ENCODE results near the gene HOMER2.
"Not testable (repeated sequence)": the region's sequence is repeated elsewhere in the genome, so short reads cannot be mapped to it uniquely, and the experiment has no call there.

Gene HOMER2

DNA sequence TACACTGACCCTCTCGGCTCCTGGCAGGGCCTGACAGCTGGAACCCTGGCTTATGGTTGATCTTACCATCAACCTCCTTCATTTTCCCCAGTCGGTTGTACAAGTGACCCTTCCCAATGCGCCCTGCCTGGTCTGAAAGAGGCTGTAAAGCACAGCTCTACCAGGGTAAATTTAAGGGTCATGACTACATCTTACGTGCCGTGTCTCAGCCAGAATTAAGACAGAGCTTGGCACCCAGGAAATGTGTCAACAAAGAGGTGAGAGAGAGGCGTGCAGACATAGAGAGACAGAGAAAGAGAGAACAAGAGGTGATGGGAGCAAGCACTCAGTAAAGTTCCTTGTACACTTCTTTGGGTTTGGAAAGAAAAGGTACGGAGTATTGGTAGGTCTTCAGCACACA lies 28.8 kb downstream of the HOMER2 start:
- DNase-seq, result no peak

DNA sequence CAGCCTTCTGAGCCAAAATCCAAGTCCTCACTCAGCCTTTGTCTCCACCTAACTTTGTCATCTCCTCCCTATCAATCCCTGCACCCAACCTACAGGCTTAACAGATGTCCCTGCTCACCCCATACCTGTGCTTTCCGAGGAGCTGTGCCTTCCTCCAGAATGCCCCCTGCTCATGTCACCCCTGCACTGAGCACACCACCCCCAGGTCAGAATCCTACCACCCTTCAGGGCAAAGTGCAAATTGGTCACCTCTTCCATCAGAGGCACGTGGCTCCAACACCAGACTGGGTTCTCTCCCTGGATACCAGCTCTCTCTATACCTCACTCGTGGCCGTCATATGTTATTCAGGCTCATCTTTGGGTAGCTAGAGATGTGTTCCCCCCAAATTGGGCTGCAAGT lies 29.8 kb downstream of the HOMER2 start:
- DNase-seq, result no peak

DNA sequence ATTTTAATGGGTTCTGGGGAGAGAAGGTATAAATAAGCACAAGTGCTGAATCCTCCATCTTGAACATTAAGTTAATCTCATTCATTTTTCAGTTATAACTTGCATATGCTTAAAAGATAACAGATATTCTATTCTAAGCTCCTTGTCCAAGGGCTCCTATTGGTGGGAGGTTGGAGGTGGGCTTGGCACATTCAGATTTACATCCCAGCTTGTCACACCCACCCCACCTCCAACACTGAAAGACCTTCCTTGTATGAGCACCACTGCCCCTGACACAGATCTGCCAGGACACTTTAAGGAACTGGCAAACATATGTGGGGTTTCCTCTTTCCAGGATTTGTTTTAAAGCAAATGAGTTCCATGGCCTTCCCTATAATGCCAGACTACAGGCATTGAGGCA lies 30.6 kb downstream of the HOMER2 start:
- no peak for DNase-seq

DNA sequence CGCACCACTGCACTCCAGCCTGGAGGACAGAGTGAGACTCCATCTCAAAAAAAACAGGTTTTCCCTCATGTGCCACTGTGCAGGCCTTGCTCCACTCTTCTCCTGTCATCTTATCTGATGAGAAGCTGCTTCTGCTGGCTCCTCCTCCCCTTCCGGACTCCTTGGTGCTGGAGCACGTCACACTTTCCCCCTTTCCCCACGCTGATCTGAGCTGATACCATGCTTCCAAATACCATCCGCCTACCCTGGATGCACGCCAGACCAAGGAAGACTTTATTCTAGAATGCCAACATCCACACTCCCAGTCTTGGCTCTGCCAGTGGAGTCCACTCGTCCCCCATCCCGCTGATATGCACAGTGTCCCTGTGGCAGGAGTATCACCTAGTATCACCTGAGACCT lies 31.3 kb downstream of the HOMER2 start:
- no peak for DNase-seq

DNA sequence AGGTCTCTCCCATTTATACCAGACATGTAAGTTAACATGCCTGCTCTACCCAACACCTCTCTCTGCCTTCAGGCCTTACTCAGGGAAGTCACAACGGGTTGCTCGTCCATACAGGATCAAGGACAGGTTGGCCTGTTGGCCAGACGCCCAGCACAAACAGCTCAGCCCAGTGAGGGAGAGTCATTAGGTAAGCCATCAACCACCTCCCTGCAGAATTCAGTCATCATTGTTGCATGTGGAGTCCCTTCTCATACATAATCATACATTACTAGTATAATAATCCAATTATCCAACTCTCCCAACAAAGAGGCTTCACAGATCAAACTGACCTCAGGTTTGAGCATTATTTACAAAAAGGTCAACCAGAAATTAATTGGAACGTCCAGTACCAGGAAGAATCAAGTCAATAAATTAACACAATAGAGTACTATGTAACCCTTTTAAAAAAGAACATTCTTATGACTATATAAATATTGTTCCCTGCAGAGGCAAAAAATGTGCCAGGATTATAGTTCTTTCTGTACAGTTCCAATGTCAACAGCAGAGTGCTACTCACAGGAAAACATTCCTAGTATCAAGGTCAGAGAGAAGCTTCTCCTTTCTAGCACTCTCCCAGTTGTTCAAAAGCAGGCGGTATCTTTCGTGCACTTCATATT lies 33.2 kb downstream of the HOMER2 start:
- no peak for DNase-seq

DNA sequence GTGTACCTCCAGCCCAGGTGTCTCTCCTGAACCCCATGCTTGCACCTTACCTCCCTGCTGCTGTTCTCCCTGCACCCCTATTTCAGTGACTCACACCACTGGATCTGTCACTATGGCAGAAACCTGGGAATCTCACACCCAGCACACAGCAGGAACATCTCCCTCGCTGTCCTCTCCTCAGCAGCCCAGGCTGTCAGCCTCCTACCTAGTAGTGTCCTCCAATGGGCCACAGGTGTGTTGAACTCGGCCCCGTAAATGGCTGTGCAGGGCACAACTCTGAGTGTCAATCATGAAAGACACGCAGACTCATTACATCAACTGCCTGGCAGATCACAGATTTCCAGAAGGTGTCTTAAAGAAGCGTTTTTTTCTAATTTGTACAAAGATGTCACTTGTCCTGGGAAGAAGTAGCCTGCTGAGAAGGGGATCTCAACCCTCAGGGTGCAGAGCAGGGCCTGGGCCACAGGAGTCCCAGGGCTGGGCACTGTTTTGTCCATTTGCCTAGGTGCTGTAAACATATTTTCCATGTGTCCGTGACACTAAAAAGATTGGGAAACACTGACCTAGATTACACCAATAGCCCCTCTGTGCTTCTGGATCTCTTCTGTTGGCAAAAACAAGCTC lies 33.8 kb downstream of the HOMER2 start:
- no peak for DNase-seq

DNA sequence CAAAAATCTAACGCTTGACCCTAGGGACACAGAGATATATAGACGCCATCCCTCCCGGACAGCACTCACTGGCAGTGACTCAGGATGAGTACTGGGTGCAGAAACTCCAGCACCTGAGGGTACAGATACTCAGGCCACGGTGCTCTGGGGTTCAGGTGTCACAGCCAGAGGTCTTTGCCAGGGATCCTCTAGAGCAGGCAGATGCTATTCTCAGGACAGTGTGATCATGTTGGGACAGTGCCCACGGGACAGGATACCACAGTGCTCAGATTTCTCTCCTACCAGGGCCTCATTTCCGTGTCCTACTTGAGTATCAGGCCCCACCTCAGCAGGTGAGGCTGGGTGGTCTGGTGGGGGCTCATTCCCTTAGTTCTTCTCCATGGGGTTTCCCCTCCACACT lies 34.4 kb downstream of the HOMER2 start:
- DNase-seq, result no peak

DNA sequence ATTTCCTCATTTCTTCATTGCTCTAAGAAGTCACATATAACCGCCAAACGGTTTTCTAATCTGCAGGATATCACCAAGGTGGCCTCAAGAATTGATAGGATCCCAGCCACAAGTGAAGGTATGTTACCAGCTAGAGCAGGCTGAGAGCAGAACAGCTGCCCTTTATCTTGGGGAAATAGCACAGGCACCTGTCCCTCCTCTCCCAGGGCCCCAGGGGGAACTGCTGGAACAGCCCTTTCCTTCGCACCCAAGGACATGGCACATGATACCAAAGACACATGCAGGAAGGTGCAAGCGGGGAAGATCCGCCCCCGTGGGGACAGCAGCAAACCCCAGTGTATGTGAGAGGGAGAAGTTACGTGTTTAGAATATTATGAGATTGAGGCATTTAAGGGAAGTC lies 35.3 kb downstream of the HOMER2 start:
- DNase-seq, result no peak

DNA sequence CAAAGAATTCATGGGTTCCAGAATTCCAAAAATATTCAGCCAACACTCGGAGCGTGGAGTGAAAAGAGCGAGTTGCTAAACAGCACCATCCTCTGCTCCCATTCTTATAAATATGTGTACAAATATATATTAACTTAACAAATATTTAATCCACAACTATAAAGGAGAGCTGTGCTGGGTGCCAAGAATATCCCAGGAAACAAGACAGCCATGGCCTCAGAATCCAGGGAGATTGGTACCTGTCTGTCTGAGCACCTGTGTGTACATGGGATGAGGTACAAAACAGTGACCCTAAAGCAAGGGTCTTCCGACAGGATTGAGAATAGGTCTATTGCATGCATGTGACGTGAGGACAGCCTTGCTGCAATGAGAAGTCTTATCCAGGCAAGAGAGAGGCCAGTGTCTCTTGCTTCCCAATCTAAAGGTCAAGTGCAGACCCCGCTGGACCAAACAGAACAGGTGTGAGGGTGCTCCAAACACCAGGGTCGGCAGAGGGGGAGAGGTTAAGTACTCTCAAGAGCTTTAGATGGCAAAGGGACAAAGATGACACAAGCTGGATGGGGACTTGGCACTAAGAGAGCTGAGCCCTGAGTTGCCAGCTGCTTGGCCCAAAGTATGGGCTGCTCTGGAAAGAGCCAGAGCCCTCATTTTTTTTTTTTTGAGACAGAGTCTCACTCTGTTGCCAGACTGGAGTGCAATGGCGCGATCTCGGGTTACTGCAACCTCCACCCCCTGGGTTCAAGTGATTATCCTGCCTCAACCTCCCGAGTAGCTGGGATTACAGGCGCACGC lies 36.2 kb downstream of the HOMER2 start:
- DNase-seq, result no peak

DNA sequence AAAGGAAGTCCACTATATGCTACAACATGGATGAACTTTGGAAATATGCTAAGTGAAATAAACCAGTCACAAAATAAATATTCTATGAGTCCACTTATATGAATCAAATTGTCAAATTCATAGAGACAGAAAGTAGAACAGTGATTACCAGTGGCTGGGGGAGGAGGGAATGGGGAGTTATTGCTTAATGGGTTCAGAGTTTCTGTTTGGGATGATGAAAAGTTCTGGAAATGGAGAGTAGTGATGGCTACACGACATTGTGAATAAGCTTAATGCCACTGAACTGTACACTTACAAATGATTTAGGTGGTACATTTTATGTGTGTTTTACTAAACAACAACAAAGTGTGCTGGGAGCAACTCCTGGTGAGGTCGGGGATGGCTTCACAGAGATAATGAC lies 38.1 kb downstream of the HOMER2 start:
- no peak for DNase-seq

DNA sequence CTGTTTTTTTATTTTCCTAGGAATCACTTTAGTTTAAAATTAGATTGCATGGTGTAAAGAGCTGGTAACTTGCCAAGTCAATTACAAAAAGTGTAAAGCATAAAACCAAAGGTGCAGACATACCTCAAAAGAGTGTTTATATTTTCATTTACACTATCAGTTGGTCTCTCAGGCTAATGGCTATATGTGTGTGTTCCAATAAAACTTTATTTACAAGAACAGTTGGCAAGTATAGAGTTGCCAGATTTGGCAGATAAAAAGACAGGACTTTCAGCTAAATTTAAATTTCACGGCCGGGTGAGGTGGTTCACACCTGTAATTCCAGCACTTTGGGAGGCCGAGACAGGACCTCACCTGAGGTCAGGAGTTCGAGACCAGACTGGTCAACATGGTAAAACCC lies 41.1 kb downstream of the HOMER2 start:
- DNase-seq, result no peak

DNA sequence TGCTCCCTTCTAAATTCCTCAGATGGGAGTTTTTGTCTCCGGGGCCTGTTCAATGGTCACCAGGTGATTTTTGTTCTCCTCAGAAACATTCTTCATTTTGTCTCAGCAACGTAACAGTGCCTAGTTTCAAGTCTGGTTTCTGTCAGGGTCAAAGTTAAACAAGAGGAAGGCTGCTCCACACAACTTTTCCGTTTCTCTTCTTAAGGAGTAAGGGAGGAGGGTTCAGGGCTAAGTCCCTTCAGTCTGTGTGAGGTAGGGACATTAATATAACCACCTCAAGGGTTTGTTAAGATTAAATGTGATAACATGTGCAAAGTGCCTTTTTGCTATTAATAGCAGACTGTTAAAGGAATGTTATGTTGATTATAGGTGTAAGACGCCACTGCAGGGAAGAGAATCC lies 41.8 kb downstream of the HOMER2 start:
- no peak for DNase-seq

DNA sequence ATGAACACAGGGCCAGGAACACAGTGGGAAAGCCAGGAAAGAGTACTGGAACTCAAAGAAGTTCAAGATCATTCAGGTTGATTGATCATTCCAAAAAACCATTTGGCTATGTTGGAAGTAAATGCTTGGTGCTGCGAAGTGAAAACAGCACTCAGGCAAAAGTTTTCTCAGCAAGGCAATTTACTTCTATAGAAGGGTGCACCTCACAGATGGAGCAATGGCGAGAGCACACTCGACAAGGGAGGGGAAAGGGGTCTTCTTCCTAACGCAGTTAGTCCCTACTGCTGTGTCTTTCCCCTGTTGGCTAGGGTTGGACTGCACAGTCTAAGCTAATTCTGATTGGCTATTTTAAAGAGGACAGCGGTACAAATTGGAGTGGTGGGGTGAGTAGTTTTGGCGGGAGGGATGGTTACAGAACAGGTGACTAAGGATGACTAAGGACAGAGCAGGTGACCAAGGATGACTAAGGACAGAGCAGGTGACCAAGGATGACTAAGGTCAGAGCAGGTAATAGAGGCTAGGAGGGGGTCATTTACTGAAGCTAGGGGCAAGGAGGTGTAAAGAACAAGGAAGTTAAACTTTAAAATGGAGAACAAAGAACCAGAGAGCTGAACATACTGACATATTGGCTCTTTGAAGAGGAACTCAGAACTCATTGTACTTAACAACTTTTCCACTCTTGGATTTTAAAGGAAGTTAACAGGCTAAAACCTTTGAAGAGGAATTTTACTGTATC lies 43.3 kb downstream of the HOMER2 start:
- no peak for DNase-seq

DNA sequence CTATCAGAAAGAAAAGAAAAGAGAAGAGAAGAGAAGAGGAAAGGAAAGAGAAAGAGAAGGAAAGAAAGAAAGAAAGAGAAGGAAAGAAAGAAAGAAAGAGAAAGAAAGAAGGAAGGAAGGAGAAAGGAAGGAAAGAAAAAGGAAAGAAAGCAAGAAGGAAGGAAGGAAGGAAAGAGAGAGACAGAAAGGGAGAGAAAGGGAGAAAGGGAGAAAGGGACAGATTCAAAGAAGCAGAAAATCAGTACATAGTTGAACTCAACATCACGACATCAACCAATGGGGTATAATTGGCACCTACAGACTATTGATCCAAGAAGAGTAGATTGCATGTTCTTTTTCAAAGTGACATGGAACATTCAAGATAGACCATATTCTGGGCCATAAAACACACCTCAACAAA lies 45.2 kb downstream of the HOMER2 start:
- DNase-seq, result no peak

DNA sequence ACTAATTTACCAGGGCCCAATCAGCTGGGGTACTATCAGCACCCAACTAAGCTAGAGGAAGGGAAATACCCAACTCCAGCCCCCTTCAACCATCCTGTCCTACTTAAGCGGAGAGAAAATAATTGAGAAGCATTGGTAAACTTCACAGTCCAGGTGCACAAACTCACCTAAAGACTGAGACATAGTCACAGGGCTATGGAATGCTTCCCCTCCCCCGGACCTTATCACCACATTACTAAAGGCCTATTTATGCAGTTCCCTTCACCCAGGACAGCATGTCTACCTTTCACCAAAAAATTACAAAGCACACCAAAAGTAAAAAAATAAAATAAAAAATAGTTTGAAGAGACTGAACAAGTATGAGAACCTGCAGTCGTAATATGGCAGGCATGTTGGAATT lies 47.9 kb downstream of the HOMER2 start:
- DNase-seq, result no peak

DNA sequence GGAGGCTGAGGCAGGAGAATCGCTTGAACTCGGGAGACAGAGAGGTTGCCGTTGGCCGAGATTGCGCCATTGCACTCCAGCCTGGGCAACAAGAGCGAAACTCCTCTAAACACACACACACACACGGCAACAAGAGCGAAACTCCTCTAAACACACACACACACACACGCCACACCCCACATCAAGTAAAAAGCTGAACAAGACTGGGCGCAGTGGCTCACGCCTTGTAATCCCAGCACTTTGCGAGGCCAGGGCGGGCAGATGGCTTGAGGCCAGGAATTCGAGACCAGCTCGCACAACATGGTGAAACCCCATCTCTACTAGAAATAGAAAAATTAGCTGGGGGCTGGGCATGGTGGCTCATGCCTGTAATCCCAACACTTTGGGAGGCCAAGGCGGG lies 49.0 kb downstream of the HOMER2 start:
- DNase-seq, result no peak

DNA sequence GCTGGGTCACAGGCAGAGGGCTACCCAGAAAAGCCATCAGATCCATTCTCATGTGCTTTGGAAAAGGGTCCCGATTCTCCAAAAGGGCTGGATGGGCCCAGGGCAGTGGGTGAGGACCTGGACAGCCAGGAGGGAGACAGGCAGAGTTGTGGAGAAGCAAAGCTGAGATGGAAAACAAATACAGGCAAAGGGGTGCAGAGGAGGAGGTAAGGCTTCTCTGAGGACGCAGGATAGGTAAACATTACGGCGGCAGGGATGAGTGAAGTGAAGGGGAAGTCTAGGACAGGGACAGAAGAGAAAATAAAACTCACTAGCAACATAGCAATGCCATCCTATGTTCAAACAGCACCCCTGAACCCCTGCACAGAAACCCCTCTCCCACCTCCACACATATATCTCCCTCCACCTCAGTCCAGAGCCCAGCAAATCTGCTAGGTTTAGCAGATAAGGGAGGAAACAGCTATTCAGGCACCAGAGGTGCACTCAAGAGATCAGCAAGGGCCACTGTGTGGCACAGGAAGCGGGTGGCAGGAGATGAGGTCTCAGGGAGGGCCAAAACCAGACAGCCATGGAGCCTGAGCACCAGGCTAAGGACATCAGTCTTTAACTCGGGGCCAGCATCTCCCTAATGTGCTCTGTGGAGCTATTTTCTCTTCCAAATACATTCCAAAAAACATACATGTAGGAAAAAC lies 51.3 kb downstream of the HOMER2 start:
- DNase-seq, result no peak

DNA sequence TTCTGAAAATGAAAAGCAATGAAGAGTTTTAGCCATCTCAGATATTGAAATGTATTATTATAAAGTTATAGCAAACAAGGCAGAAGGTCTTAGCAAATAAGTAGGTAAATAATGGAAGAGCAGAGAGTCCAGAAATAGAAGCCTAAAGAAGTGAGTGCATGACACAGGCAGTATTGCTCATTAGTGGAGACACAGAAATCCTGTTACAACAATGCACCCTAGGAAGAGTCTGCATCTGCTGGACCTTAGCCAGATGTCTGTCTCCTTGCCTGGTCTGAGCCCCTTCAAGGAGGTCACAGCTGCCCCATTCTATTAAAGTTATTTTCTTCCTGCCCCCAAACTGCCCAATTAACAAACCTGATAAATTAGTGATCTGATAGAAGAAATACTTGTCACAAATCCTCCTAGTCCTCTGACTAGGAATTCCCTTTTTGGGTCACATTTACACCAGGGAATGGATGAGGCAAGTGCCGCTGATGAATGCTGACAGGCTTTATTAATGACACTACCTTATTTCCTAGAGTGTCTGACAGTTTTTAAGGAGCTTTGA lies 51.9 kb downstream of the HOMER2 start:
- no peak for DNase-seq

DNA sequence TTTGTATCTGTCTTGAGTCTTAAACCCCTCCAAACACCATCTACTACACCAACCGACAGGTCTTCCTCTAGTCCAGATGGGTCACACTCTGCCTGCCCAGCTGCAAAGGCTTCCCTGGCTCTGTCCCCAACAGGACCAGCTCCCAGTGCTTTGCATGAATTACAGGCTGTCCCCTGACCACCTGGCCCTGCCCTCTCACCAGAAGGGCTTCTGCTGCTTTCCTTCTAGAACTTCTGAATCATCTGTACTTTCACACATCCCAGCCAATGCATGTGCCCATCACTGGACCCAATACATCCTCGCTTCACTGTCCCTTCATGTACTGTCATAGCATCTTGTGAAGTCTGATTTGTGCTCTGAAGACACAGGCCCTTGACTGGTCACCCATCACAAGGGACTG lies 53.6 kb downstream of the HOMER2 start:
- DNase-seq, result no peak

DNA sequence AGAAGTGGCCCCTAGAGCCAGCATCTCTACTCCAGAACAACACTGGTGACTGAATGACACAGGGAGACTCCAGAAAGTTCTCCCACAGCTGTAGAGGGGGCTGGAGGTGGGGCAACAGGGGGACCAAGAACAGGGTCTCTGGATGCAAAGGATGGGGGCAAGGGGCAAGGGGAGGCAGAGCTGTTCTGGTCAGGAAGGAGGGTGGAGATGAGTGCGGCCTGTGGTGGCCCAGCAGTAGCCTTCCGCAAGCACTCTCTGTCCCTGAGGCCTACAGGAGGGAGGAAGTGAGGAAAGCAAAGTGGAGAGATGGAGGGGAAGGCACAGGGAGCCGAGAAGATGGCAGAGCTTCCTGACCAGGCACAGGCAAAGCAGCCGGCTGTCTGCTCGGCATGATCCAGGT lies 56.5 kb downstream of the HOMER2 start:
- DNase-seq, result no peak

DNA sequence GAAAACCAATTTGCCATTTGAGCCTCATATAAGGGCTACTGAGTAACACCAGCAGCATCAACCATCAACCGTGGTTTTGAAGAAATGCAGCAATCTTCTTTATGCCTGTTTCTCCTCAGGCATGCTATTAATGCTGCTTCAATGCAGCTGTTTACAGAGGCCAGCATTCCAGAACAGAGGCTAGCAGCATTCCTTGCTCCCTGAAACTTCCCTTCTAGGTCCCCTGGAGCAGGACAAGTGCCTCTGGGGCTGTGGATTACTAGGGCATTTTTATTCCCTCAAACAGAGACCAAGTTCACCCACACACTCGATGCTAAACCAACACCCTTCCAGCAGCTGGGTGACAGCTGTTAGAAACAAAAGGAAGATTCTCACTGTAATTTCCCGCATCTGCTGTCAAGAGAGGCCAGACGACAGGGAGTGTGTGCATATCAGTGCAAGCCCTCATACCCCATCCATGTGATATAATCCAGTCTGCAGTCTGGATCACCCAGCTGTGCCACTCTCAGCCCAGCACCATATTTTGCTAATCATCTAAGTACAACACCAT lies 57.5 kb downstream of the HOMER2 start:
- no peak for DNase-seq

DNA sequence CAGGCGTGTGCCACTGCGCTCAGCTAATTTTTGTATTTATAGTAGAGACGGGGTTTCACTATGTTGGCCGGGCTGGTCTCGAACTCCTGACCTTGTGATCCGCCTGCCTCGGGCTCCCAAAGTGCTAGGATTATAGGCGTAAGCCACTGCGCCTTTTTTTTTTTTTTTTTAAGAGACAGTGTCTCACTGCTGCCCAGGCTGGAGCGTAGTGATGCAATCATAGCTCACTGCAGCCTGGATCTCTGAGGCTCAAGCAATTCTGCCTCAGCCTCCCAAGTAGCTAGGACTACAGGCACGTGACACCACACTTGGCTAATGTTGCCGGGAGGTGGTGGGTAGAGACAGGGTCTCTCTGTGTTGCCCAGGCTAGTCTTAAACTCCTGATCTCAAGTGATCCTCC lies 59.0 kb downstream of the HOMER2 start:
- not testable (repeated sequence) for DNase-seq
